Endothelial cell (in vitro differentiated cells): Measurements from ENCODE around the gene FTO. TPM values are rescaled to one million over a fixed set of nuclear protein-coding genes. Genes with fewer than 3 reads are reported as not detected.

ENCODE experiments used
- DNase-seq: peaks from one replicate; pipeline ENCODE4 v3.0.0; 2021; ENCODE audit warnings: low spot score
- H3K27ac Mint-ChIP-seq: one replicate; pipeline ENCODE4 v1.8.0; 2021; ENCODE audit warnings: mixed read lengths, inconsistent platforms; ENCODE audit not compliant: unreplicated experiment
- H3K27me3 Mint-ChIP-seq: one replicate; pipeline ENCODE4 v1.8.0; 2021; ENCODE audit warnings: mild to moderate bottlenecking, moderate library complexity, mixed read lengths, inconsistent platforms; ENCODE audit not compliant: unreplicated experiment
- H3K36me3 Mint-ChIP-seq: one replicate; pipeline ENCODE4 v1.8.0; 2021; ENCODE audit warnings: mild to moderate bottlenecking, low read depth, mixed read lengths, inconsistent platforms; ENCODE audit not compliant: unreplicated experiment
- H3K4me1 Mint-ChIP-seq: one replicate; pipeline ENCODE4 v1.8.0; 2021; ENCODE audit warnings: mild to moderate bottlenecking, mixed read lengths, inconsistent platforms; ENCODE audit not compliant: unreplicated experiment
- H3K4me3 Mint-ChIP-seq: one replicate; pipeline ENCODE4 v1.8.0; 2021; ENCODE audit warnings: mild to moderate bottlenecking, mixed read lengths, inconsistent platforms; ENCODE audit not compliant: unreplicated experiment
- H3K9me3 Mint-ChIP-seq: one replicate; pipeline ENCODE4 v1.8.0; 2021; ENCODE audit warnings: mixed read lengths, inconsistent platforms; ENCODE audit not compliant: unreplicated experiment
- CTCF ChIP-seq: fragments of 200-600 bp; sonication (generic); IDR thresholded peaks from one replicate; pipeline ENCODE4 v1.5.0; 2021; ENCODE audit warnings: antibody characterized with exemption; ENCODE audit not compliant: unreplicated experiment
- total RNA-seq: library from RNA; stranded (reverse); fragmentation: NEBNext Ultra II Directional; extraction: Animal tissue kit (Norgen Biotek cat#: 25700); gene quantifications from one replicate; pipeline ENCODE4 v1.2.1, GENCODE V29; 2021; ENCODE audit not compliant: unreplicated experiment

Gene FTO
- total RNA-seq, 1 donor from 2014 or later = 83.8 TPM

GRCh38 chr16:53666786-53667415, 37.1 kb upstream of the FTO start:
- no peaks in the 10 kb centered on the region for H3K4me1 Mint-ChIP-seq
- H3K4me3 Mint-ChIP-seq = no peak overlapping the region
- no peaks in the 10 kb centered on the region for H3K9me3 Mint-ChIP-seq
- no peaks in the 10 kb centered on the region for H3K36me3 Mint-ChIP-seq
- DNase-seq = no peak
- TF ChIP-seq CTCF = no peak
- no peaks in the 10 kb centered on the region for H3K27me3 Mint-ChIP-seq
- no peak overlapping the region for H3K27ac Mint-ChIP-seq

- no peaks in the 10 kb centered on the region for H3K27me3 Mint-ChIP-seq
- no peaks in the 10 kb centered on the region for H3K36me3 Mint-ChIP-seq
- H3K4me1 Mint-ChIP-seq = no peaks in the 10 kb centered on the region
- no peak for DNase-seq
- TF ChIP-seq CTCF = no peak
- H3K27ac Mint-ChIP-seq = no peak overlapping the region
- H3K4me3 Mint-ChIP-seq = no peak overlapping the region
- no peaks in the 10 kb centered on the region for H3K9me3 Mint-ChIP-seq
These were observed 35.1 kb upstream of the FTO start for GRCh38 chr16:53668869-53669268.

GRCh38 chr16:53672461-53672860, 31.5 kb upstream of the FTO start:
- H3K4me1 Mint-ChIP-seq = no peaks in the 10 kb centered on the region
- H3K27ac Mint-ChIP-seq = no peak overlapping the region
- no peaks in the 10 kb centered on the region for H3K9me3 Mint-ChIP-seq
- H3K36me3 Mint-ChIP-seq = no peaks in the 10 kb centered on the region
- TF ChIP-seq CTCF = no peak
- H3K27me3 Mint-ChIP-seq = no peaks in the 10 kb centered on the region
- DNase-seq = no peak
- H3K4me3 Mint-ChIP-seq = no peak overlapping the region

GRCh38 chr16:53673189-53673588, 30.8 kb upstream of the FTO start:
- TF ChIP-seq CTCF = no peak
- no peak overlapping the region for H3K4me3 Mint-ChIP-seq
- H3K4me1 Mint-ChIP-seq = no peaks in the 10 kb centered on the region
- no peak for DNase-seq
- no peaks in the 10 kb centered on the region for H3K27me3 Mint-ChIP-seq
- no peaks in the 10 kb centered on the region for H3K9me3 Mint-ChIP-seq
- H3K27ac Mint-ChIP-seq = no peak overlapping the region
- H3K36me3 Mint-ChIP-seq = no peaks in the 10 kb centered on the region

GRCh38 chr16:53678155-53678554, 25.8 kb upstream of the FTO start:
- no peaks in the 10 kb centered on the region for H3K4me1 Mint-ChIP-seq
- no peak for DNase-seq
- no peak for TF ChIP-seq CTCF
- H3K9me3 Mint-ChIP-seq = no peaks in the 10 kb centered on the region
- no peaks in the 10 kb centered on the region for H3K27me3 Mint-ChIP-seq
- H3K4me3 Mint-ChIP-seq = no peak overlapping the region
- no peak overlapping the region for H3K27ac Mint-ChIP-seq
- H3K36me3 Mint-ChIP-seq = no peaks in the 10 kb centered on the region
